Astrocyte (in vitro differentiated cells and primary cell): ENCODE measurements around the gene SMARCA4.

Experiments used
- CTCF ChIP-seq: IDR thresholded peaks from 2 replicates; pipeline ENCODE4 v1.5.1; 2011; ENCODE audit warnings: low read depth, mild to moderate bottlenecking, inconsistent platforms, low read length, moderate library complexity; ENCODE audit not compliant: insufficient read depth
- EZH2 ChIP-seq: IDR thresholded peaks from 2 replicates; pipeline ENCODE4 v1.6.1; 2012; ENCODE audit warnings: mild to moderate bottlenecking, low read length, inconsistent platforms; ENCODE audit not compliant: insufficient read depth

GRCh38 chr19:11025006-11025405, 64.2 kb downstream of the SMARCA4 start:
- TF ChIP-seq CTCF = no peak
- TF ChIP-seq EZH2 = no peak
